H54 (cell line): ENCODE data around the gene NCKAP5L.

ENCODE experiments used
- DNase-seq: peaks from one replicate; pipeline ENCODE4 v3.0.0; 2011; ENCODE audit warnings: low spot score, mixed read lengths; ENCODE audit not compliant: insufficient read length
- FAIRE-seq: peaks from 3 replicates; lab custom pipeline; 2011; peaks lifted over from hg19 to GRCh38; lab: Jason Lieb, UNC
- POLR2A ChIP-seq: IDR thresholded peaks from 2 replicates; pipeline ENCODE4 v1.6.1; 2011; ENCODE audit warnings: low read depth, mild to moderate bottlenecking, low read length

NCKAP5L gene

DNA sequence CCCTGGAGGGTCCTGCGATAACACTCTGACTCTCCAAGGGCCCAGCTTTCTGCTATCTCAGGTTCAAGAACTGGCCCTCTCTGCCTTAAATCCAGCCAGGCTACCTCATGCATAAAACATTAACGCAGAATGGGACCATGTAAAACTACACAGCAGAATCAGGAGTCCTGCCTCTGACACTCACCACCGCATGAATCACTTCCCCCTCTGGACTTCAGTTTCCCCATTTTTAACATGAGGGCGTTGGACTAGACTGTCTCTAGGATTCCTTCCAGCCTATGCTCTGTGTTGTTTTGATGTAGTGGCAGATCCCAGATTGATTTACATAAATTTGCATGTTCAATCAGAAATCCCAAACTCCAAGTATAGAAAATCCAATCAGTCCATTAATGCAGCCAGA is 3.3 kb downstream of the NCKAP5L start:
- no peak for DNase-seq
- TF ChIP-seq POLR2A: no peak
- FAIRE-seq: no peak

DNA sequence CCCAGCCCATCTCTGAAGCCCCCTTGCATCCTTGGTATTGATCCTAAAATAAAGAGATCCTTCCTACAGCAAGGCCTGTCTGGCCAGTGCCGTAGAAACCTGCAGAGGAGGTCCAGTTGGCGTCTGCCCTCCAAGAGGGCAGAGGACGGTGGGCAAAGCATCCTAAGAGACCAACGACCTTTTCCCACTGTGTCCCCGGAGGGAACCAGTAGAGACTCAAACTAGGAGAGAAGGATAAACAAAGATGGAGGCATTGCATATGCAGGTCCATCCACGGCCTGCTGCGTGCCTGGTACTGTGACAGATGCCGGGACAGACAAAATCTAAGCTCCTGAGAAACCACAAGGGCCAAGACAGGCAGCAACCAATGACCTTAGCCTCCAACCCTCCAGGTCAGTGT is 3.8 kb downstream of the NCKAP5L start:
- no peak for TF ChIP-seq POLR2A
- FAIRE-seq (no peak), DNase-seq (no peak)

DNA sequence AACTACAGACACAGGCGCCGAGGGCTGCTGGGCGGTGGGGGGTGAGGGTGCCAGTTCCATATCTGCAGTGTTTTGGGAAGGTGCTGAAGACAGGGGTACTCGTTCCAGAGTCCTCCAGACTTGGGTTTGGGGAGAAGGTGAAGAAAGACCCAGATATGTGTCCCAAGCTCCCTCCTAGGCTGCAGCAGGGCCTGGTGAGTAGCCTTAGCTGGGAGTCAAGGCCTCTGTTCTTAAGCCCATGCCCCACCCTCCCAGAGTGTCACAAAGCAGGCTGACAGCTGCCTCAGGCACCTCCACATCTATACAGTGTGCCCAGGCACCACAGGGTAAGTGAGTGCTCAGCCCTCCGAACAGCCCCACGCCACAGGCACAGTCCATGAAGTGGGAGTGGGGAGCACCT is 4.3 kb downstream of the NCKAP5L start:
- no peak for FAIRE-seq
- TF ChIP-seq POLR2A: no peak
- DNase-seq: no peak

DNA sequence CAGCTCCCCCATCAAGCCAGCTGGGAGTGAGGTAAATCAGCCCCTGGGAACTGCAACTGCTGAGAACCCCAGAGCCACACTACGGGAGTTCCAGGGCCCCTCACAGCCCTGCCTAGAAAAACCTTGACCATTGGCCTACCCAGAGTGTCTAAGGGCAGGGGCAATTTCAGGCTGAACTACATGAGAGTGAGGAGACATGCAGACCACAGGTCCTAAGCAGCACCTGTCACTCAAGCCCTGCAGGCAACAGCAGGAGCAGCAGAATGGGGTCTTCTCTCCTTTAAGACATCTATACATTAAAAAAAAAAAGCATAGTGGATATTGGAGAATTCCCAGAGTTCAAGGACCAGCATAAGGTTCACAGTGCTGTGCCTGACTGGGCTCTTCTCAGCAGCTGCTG is 4.9 kb downstream of the NCKAP5L start:
- DNase-seq: no peak
- no peak for TF ChIP-seq POLR2A

DNA sequence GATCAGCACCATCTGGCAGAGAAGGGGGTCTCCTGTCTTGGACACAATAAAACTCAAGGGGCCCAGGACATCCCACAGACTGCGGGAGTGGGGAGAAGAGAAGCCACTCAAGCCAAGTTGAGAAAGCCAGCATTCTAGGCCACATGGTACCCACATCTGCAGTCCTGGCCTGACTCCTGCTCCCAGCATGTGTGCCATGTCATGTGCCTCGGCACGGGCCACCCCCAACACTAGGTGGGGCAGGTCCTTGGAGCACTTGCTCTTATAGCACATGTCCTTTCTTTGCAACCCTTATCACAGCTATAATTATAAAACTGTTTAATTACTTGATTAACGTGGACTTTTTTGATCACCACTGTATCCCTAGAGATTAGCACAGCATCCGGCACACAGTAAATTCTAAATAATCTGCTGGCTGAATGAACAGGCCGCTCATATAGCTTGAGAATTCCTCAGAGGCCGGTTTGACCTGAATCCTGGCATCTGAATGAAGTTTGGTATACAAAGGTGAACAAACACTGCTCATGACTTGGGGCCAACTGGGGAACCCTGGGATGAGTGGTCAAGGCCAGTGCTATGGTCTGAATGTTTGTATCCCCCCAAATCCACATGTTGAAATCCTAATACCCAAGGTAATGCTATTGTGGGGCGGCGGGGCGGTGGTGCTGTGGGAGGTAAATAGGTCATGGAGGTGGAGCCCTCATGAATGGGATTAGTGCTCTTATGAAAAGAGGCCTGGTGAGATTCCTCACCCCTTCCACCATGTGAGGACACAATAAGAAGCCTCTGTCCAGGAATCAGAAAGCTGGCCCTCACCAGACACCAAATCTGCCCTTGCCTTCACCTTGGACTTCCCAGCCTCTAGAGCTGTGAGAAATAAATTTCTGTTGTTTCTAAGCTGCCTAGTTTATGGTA is 6.6 kb downstream of the NCKAP5L start:
- TF ChIP-seq POLR2A: no peak
- no peak for DNase-seq
- no peak for FAIRE-seq

More for the DNA sequence above, 4.9 kb downstream of the NCKAP5L start:
- no peak for FAIRE-seq

DNA sequence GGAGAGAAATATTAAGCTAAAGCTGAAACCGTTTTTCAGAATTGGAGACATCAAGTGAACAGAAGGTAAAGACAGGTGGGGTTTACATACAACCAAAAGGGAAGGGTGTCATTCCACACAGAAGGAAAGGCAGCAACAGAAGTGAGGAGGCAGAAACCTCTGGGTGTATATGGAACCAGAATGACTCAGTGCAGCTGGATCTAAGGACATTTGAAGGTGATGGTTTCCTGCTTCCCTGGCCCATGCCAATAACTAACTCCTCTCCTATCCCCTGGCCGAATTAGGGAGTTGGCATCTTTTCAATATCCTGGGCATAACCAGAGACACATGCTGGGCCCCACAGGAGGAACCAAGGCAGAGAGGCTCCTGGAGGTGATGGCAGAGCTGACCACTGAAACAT is 8.4 kb downstream of the NCKAP5L start:
- no peak for FAIRE-seq
- DNase-seq: no peak
- TF ChIP-seq POLR2A: no peak

DNA sequence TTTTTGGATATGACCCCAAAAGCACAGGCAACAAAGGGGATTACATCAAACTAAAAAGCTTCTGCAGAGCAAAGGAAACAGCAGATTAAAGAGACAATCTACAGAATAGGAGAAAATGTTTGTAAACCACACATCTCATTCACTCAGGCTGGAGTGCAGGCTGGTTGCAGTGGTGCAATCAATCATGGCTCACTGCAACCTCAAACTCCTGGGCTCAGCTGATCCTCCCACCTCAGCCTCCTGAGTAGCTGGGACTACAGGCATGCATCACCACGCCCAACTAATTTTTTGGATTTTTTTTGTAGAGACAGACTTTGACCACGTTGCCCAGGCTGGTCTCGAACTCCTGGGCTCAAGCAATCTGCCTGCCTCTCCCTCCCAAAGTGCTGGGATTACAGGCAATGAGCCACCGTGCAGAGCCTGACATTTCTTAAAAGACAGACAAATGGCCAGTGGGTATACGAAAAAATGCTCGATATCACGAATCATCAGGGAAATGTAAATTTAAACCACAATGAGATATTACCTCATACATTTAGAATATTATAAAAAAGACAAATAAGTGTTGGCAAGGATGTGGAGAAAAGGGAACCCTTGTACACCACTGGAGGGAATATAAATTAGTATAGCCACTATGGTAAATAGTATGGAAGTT is 9.8 kb downstream of the NCKAP5L start:
- no peak for TF ChIP-seq POLR2A
- FAIRE-seq (no peak), DNase-seq (no peak)

DNA sequence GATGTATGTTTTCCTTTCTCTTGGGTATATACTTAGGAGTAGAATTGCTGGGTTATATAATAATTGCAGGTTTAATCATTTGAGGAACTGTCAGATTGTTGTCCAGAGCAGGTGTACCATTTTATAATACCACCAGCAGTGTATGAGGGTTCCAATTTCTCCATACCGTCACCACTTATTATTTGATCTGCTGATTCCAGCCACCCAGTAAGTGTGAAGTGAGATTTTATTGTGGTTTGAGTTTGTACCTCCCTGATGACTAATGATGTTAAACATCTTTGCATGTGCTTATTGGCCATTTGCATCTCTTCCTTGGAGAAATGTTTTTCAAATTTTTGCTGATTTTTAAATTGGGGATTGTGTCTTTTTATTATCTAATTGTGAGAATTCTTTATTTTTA is 15.1 kb downstream of the NCKAP5L start:
- DNase-seq (no peak), FAIRE-seq (no peak)
- no peak for TF ChIP-seq POLR2A

DNA sequence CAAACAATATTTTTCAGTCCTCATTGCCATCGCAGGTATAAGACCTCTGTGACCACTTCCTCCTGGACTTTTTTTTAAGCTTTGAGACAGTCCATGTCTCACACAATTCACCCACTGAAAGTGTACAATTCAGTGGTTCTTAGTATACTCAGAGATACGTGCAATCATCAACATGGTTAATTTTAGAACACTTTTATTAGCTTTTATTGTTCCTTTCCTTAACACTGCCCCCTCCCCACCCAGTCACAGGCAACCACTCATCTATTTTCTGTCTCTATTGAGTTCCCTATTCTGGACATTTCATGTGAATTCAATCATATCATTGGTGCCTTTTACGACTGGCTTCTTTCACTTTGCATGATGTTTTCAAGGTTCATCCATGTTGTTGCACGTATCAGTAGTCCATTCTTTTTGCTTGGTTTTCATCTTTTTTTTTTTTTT is 16.2 kb downstream of the NCKAP5L start:
- TF ChIP-seq POLR2A: no peak
- no peak for FAIRE-seq
- no peak for DNase-seq

DNA sequence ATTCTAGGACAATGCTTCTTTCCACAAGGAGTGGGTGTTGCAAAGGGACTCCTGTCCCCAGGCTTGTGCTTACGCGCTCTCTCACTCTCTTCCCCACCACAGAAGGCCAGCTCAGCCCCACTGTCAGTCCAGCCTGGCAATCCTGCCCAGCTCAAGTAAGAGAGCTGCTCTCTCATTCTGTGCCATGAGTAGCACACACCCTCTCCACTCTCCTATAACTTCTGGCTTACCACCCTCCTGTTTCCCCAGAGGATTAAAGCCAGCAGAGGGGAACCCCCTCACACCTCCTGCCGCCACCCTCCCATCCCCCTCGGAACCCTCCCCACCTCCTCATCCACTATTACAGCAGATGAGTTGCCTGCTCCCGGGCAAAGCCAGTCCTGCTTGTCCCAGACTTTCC is 17.1 kb downstream of the NCKAP5L start:
- TF ChIP-seq POLR2A: no peak
- FAIRE-seq (no peak), DNase-seq (no peak)

DNA sequence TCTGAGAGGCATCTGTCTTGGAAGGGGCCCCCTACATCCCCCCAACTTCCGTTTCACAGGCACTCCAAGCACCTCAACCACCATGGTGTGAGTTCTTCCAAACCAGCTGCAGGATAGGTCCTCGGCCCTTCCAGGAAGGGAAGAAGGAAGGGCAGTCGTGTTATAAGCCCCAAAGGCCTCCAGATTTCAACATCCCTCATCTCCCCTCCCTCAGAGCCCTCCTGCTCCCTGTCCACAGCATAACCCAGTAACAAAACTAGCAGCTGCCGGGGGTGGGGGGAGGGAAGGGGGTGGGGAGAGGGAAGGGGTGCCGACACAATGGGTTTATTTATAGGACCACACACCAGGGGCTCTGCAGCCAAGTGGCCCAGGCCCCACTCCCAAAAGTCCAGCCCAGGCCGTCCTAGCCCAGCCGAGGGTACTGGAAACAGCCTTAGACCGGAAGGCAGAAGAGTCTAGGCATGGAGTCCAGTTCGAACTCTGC is 18.3 kb downstream of the NCKAP5L start:
- DNase-seq (no peak), FAIRE-seq (no peak)
- no peak for TF ChIP-seq POLR2A

DNA sequence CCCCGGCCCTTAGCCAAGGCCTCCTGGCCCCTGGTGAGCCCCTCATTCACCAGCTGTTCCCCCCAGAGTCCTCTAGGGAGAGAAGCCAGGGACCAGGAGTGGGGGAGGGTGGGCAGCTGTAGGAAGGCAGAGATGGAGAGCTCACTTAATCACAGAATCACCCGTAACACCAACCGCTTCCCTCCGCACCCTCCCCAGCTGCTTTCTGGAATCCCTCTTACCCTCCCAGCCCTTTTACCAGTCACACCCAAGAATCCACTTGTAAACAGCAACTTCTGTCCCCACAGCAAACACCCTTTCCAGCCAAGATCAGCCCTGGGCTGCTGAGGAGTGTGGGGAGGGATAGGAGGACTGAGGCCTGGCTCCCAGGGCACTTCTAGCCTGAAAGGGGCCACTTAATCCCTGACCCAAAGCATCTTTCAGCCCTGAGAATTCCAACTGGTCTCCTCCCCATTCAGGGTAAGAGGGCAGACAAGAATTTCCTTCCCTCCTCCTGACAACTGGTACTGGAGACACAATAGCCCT is 18.8 kb downstream of the NCKAP5L start:
- DNase-seq (no peak), FAIRE-seq (no peak)
- no peak for TF ChIP-seq POLR2A

DNA sequence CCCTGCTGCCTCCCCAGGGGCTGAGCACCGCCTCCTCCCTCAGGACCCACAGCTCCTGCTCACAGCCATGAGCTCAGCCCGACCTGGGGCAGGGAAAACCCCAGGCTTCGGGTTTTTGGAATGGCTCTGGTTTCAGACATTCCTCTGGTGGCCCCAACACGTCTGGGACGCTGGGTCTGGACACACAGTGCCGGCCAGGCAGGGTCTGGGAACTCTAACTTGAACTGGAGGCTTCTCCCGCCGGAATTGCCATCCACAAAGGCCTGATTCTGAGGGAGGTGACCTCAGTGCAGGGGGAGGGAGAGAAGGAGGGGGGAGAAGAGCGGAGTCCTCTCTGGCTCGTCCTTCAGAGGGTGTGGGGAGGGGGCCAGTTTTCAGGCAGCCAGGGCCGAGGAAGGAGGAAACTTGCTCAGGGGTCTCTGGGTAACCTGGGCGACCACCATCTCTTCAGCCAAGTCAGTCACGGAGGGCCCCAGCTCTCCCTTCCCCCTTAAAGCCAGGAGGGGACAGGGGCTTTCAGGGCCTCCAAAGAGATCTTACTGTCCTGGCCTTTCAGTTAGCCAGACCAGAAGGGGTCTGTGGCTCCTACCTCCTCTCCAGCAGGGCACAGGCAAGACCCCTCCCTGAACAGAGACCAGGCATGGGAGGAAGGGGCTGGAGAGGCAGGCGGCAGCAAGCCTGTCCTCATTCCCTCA is 19.4 kb downstream of the NCKAP5L start:
- TF ChIP-seq POLR2A: no peak
- FAIRE-seq (no peak), DNase-seq (no peak)
